Astrocyte (in vitro differentiated cells and primary cell): ENCODE measurements around the gene PVALEF.

Source experiments
- EZH2 ChIP-seq: IDR thresholded peaks from 2 replicates; pipeline ENCODE4 v1.6.1; 2012; ENCODE audit warnings: mild to moderate bottlenecking, low read length, inconsistent platforms; ENCODE audit not compliant: insufficient read depth
- TF ChIP-seq, protein P1 (sequence below): IDR thresholded peaks from 2 replicates; pipeline ENCODE4 v1.5.1; 2011; ENCODE audit warnings: low read depth, mild to moderate bottlenecking, inconsistent platforms, low read length, moderate library complexity; ENCODE audit not compliant: insufficient read depth

DNA sequence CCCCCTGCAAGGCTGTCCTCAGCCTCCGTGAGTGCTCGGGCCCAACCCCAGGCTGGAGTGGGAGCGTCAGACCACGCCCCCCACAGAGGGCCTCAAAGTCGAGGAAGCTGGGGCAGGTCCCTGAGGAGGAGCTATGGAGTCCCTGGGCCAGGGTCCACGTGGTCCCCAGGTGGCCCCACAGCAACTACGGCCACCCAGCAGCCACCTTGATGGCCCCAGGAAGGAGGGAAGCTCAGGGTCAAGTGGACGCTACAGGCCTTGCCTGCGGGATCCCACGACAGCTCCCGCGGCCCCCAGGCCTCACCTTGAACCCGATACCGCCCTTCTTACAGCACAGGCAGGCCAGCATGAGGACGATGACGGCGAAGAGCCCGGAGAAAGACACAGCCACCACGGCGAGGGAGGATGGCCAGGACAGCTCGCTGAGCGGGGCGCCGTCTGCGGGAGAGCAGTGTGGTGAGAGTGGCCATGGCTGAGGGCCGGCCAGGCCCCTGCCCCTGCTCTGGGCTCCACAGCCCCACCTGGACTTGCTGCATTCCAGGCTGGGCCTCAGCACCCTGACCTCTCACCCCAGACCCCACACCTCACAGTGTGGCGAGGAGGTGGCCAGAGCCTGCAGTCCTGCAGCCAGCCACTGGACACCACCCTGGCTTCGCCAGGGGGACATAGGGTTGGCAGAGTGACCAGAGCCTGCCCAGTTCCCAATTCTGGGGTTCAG lies 31.1 kb upstream of the PVALEF start:
- TF ChIP-seq, protein P1, sequence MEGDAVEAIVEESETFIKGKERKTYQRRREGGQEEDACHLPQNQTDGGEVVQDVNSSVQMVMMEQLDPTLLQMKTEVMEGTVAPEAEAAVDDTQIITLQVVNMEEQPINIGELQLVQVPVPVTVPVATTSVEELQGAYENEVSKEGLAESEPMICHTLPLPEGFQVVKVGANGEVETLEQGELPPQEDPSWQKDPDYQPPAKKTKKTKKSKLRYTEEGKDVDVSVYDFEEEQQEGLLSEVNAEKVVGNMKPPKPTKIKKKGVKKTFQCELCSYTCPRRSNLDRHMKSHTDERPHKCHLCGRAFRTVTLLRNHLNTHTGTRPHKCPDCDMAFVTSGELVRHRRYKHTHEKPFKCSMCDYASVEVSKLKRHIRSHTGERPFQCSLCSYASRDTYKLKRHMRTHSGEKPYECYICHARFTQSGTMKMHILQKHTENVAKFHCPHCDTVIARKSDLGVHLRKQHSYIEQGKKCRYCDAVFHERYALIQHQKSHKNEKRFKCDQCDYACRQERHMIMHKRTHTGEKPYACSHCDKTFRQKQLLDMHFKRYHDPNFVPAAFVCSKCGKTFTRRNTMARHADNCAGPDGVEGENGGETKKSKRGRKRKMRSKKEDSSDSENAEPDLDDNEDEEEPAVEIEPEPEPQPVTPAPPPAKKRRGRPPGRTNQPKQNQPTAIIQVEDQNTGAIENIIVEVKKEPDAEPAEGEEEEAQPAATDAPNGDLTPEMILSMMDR, result no peak
- no peak for TF ChIP-seq EZH2
